Omental fat pad (tissue), 4 donors: ENCODE results near the gene CABLES1. TPM values are rescaled to one million over a fixed set of nuclear protein-coding genes. Genes with fewer than 3 reads are reported as not detected.
"Not testable (repeated sequence)": the region's sequence is repeated elsewhere in the genome, so short reads cannot be mapped to it uniquely, and the experiment has no call there.

ENCODE experiments used
- ATAC-seq: fragments of 150-250 bp; one replicate; pipeline ENCODE4 v1.9.1; 2016; ENCODE audit warnings: mild to moderate bottlenecking, moderate library complexity; ENCODE audit not compliant: low FRiP score
- DNase-seq: peaks from one replicate; pipeline ENCODE4 v3.0.0-alpha.2; 2019; ENCODE audit warnings: low spot score
- CTCF ChIP-seq, 3 donors: fragments of 450-650 bp; IDR thresholded peaks; one replicate each; pipeline ENCODE4 v1.5.1; 2016 to 2017; ENCODE audit warnings: antibody characterized with exemption in 3 of 3, mild to moderate bottlenecking in 3 of 3, moderate library complexity in 2 of 3
- total RNA-seq, 4 donors: library from RNA; depleted of rRNA; stranded (reverse); fragments of >200 nt; gene quantifications; one replicate each; pipeline ENCODE4 v1.1.0, GENCODE V29; 2016

CABLES1 gene
- total RNA-seq, 4 donors from 2014 or later = 24.4 to 95.9 (median 30.4) TPM

- ATAC-seq (no peak), DNase-seq (no peak)
- no peak for TF ChIP-seq CTCF (IDR thresholded peaks at IDR 0.05)
These were observed 40.7 kb upstream of the CABLES1 start for GRCh38 chr18:23094411-23095190.

- TF ChIP-seq CTCF (IDR thresholded peaks at IDR 0.05) = no peak
- DNase-seq = no peak
- ATAC-seq = no peak
These were observed 39.8 kb upstream of the CABLES1 start for GRCh38 chr18:23095463-23095862.

GRCh38 chr18:23097016-23097415, 38.3 kb upstream of the CABLES1 start:
- ATAC-seq, DNase-seq: not testable (repeated sequence)

- TF ChIP-seq CTCF (IDR thresholded peaks at IDR 0.05) = no peak
- DNase-seq = no peak
- no peak for ATAC-seq
These were observed 35.7 kb upstream of the CABLES1 start for GRCh38 chr18:23099621-23100020.

- no peak for TF ChIP-seq CTCF (IDR thresholded peaks at IDR 0.05)
- DNase-seq = no peak
- no peak for ATAC-seq
These were observed 33.3 kb upstream of the CABLES1 start for GRCh38 chr18:23101861-23102432.

- DNase-seq = no peak
- no peak for TF ChIP-seq CTCF (IDR thresholded peaks at IDR 0.05)
- ATAC-seq = no peak
These were observed 32.6 kb upstream of the CABLES1 start for GRCh38 chr18:23102493-23103261.

- DNase-seq (no peak), ATAC-seq (no peak)
- no peak for TF ChIP-seq CTCF (IDR thresholded peaks at IDR 0.05)
These were observed 31.8 kb upstream of the CABLES1 start for GRCh38 chr18:23103449-23103848.
